COR-L47 (cell line): ENCODE measurements around the gene DNAJC30.
"Not testable (repeated sequence)": the region's sequence is repeated elsewhere in the genome, so short reads cannot be mapped to it uniquely, and the experiment has no call there.

Experiments
- DNase-seq: peaks from one replicate; lab custom pipeline; 2025; lab: John Stamatoyannopoulos, UW

DNAJC30 gene

DNA sequence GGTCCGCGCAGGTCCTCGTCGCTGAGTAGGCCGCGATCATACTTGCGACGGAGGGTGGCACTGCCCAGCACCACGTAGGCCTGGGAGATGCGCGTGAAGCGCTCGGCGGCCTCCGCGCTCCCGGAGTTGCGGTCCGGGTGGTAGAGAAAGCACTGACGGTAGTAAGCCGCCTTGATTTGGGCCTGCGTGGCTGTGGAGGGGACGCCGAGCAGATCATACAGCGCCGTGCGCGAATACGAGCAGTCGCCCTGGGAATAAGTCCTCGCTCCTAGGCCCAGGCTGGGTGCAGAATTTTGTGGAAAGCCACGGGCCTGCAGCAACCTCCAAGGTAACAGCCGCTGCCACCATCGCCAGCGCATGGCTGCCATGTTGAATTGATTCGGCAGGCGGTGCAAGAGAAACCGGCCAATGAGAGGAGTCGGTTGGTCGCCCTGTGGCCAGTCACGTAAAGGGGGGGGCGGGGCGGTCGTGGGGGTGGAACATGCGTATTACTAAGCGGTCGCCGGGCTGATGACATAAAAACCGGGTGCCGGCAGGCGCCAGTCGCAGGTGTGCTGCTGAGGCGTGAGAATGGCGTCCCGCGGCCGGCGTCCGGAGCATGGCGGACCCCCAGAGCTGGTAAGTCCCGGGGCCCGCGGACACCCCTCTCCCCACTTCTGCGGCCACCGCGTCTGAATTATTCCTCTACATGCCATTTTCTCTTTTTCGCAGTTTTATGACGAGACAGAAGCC, at the start of gene DNAJC30, which contains the start of gene BUD23:
TSS of gene DNAJC30 (minus strand) at position 398 of the 732 bp plus-strand sequence. CDS start at position 368, 30 bp downstream.
TSS of gene BUD23 (plus strand) at position 542 of the 732 bp plus-strand sequence. CDS start at position 571, 29 bp downstream.
- DNase-seq: peak; percentile 95

- no peak for DNase-seq
Observed at GRCh38 chr7:73732397-73732796, 49.1 kb upstream of the DNAJC30 start.

- no peak for DNase-seq
Observed at GRCh38 chr7:73730485-73730884, 47.2 kb upstream of the DNAJC30 start.

DNA sequence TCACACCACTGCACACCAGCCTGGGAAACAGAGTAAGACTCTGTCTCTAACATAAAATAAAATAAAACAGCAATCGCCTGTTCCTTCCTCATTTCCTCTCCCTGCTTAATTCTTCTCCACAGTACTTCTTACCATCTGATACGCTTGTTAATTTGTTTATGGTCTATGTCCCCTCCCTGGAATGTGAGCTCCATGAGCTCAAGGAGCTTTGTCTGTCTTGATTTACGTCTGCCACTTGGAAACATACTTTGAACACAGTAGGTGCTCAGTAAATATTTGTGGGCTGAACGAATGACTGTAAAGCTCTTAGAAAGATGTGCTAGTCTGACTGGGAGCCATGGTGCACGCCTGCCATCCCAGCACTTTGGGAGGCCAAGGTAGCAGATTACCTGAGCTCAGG, 45.3 kb upstream of the DNAJC30 start:
- no peak for DNase-seq

GRCh38 chr7:73727952-73728351, 44.7 kb upstream of the DNAJC30 start:
- DNase-seq: no peak

DNA sequence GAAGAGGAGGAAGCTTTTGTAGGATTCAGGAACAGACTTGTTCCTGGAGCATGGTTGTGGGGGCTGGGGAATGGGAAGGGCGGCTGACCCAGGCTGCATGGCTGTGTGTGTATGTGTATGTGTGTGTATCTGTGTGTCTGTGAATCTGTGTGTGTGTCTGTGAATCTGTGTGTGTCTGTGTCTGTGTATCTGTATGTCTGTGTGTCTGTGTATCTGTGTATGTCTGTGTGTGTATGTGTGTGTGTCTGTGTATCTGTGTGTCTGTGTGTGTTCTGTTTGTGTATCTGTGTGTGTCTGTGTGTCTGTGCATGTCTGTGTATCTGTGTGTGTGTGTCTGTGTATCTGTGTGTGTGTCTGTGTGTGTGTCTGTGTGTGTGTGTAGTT, 42.8 kb upstream of the DNAJC30 start:
- DNase-seq: no peak

- no peak for DNase-seq
Observed at GRCh38 chr7:73723813-73724212, 40.6 kb upstream of the DNAJC30 start.

- no peak for DNase-seq
Observed at GRCh38 chr7:73722785-73723184, 39.5 kb upstream of the DNAJC30 start.

DNA sequence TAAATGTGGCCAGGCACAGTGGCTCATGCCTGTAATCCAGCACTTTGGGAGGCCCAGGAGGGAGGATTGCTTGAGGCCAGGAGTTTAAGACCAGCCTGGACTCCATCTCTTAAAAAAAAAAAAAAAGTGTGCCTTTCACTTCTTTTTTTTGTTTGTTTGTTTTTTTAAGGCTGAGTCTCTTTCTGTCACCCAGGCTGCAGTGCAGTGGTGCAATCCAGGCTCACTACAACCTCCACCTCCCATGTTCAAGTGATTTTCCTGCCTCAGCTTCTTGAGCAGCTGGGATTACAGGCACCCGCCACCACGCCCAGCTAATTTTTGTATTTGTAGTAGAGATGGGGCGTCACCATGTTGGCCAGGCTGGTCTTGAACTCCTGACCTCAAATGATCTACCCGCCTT, 38.9 kb upstream of the DNAJC30 start:
- DNase-seq: not testable (repeated sequence)

DNA sequence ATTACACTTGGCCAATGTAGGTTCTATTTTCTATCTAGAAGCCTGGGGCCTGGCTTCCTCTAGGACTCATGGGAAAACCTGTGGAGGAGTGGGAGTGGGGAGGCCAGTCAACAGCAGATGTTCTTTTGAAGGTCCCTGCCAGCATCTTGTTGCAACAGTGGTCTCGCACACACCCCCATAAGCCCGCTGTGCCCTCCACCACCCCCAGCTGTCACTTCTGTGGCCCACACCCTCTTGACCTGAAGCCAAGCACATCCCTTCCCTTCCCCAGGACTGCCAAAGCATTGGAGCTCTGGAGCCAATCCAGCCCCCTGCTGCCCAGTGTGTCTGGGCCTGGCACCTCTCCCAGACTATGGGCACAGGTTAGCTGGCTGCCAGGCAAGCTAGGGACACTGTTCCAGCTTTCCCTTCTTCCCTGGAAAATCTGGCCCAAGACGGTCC, 38.1 kb upstream of the DNAJC30 start:
- DNase-seq: peak; percentile 95

DNA sequence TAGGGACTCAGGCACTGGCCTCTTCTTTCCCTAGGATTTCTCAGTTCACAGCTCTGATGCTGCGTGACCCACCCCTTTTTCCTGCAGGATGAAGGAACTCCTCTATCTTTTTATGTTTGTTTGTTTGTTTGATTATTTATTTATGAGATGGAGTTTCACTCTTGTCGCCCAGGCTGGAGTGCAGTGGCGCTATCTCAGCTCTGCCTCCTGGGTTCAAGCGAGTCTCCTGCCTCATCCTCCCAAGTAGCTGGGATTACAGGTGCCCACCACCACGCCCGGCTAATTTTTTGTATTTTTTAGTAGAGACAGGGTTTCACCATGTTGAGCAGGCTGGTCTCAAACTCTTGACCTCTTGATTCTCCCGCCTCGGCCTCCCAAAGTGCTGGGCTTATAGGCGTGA, 37.2 kb upstream of the DNAJC30 start:
- not testable (repeated sequence) for DNase-seq

GRCh38 chr7:73719806-73720169, 36.5 kb upstream of the DNAJC30 start:
- no peak for DNase-seq

GRCh38 chr7:73718905-73719805, 35.9 kb upstream of the DNAJC30 start, which contains the start of gene STX1A:
Gene STX1A (minus strand): TSS chr7:73719669. CDS start chr7:73719631, 38 bp downstream.
- peak; percentile 71 for DNase-seq

- no peak for DNase-seq
Observed at GRCh38 chr7:73718438-73718881, 35.2 kb upstream of the DNAJC30 start.

GRCh38 chr7:73717991-73718405, 34.7 kb upstream of the DNAJC30 start:
- no peak for DNase-seq

DNA sequence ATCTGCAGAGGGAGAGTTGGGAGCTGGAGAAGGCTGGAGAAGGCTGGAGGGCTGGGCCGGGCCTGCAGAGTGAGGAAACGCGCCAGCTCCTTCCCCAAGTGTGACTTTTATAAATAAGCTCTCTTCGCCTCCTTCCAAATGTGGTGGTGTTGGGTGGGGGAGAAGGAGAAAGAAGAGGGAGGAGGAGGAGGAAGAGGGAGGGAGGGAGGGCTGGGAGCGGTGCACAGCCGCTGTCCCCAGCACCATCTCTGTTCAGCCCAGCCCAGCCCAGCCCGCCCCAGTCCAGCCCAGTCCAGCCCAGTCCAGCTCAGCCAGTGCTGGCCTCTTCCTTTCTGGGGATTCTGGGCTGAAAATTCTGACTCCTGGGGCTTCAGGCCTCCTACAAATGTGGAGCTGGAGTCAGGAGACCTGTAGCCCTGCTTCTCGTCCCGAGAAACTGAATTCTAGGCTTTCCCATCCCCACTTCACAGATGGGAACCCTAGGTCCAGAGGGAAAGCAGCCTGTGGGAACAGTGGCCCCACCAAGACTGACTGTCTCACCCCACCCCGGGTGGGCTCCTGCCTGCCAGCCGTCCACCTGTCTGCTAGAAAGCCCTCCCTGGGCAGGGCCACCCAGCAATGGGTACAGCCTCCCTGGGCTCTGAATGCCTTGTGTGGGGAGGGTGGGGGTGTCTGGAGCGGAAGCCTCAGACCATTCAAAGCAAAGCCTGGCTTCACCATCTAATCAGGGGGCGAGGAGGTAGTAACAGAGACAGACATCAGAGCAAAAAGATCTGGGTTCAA, 34.0 kb upstream of the DNAJC30 start:
- no peak for DNase-seq

GRCh38 chr7:73716318-73716890, 33.2 kb upstream of the DNAJC30 start:
- DNase-seq: no peak

- peak; percentile 51 for DNase-seq
Observed at GRCh38 chr7:73715648-73716317, 32.5 kb upstream of the DNAJC30 start.

DNA sequence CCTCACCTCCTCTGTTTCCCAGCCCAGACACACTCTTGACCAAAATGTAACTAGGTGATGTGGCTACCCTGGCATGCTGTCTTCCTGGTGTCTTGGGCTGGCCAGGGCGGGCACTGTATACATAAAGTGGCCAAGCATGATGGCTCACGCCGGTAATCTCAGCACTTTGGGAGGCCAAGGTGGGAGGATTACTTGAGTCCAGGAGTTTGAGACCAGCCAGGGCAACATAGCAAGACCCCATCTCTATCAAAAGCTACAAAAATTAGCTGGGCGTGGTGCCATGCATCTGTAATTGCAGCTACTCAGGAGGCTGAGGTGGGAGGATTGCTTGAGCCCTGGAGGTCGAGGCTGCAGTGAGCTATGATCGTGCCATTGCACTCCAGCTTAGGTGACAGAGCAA, 30.1 kb upstream of the DNAJC30 start:
- not testable (repeated sequence) for DNase-seq

DNA sequence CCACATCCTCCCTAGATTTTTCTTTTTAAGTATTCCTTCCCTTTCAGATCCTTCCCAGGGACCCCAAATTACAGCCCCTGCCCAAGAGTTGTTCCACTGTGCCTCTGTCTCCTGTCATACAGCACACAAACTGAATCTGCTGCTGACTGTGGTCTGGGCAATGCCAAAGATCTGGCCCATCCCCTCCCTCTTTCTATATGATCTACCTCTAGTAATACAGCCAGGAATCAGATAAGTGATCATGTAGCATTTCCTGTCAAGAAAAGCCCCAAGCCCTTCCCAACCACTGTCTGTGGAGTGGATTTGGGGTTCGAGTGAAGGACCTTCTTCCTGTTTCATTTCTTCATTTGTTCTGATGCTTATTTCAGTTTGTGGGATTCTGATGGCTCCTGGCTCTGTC, 29.5 kb upstream of the DNAJC30 start:
- DNase-seq: no peak

GRCh38 chr7:73708961-73709549, 25.8 kb upstream of the DNAJC30 start:
- no peak for DNase-seq
